Measurements from ENCODE around the gene B4GALT1.

GRCh38 chr9:33187519-33188218 is 20.5 kb upstream of the B4GALT1 start:
- no peak for TF ChIP-seq CTCF (IDR thresholded peaks at IDR 0.05)
- TF ChIP-seq POLR2AphosphoS5 (IDR thresholded peaks at IDR 0.05): no peak
